BE2C (cell line): ENCODE data around the gene CCR7.

Experiments used
- DNase-seq: peaks from one replicate; pipeline ENCODE4 v3.0.0-alpha.2; 2020
- H3K27me3 ChIP-seq: fragments of 250-450 bp; sonication (Bioruptor Pico); 2 replicates; pipeline ENCODE4 v1.5.1; 2020; ENCODE audit warnings: mild to moderate bottlenecking
- H3K36me3 ChIP-seq: fragments of 250-450 bp; sonication (Bioruptor Pico); 2 replicates; pipeline ENCODE4 v1.5.1; 2020; ENCODE audit warnings: mild to moderate bottlenecking
- H3K4me1 ChIP-seq: fragments of 250-450 bp; sonication (Bioruptor Pico); 2 replicates; pipeline ENCODE4 v1.5.1; 2020
- H3K4me3 ChIP-seq: 2 replicates; pipeline ENCODE4 v1.5.1; 2011; ENCODE audit warnings: low read depth, low read length
- H3K9me3 ChIP-seq: fragments of 250-450 bp; sonication (Bioruptor Pico); 2 replicates; pipeline ENCODE4 v1.5.1; 2020
- TF ChIP-seq, protein P1 (sequence below): IDR thresholded peaks from 2 replicates; pipeline ENCODE4 v1.5.1; 2012; ENCODE audit warnings: mild to moderate bottlenecking, low read depth, low read length

Gene CCR7

GRCh38 chr17:40562838-40563219 lies 2.4 kb downstream of the CCR7 start:
- H3K4me1 ChIP-seq, result peaks cover 8% of the 10 kb centered on the region
- TF ChIP-seq, protein P1, sequence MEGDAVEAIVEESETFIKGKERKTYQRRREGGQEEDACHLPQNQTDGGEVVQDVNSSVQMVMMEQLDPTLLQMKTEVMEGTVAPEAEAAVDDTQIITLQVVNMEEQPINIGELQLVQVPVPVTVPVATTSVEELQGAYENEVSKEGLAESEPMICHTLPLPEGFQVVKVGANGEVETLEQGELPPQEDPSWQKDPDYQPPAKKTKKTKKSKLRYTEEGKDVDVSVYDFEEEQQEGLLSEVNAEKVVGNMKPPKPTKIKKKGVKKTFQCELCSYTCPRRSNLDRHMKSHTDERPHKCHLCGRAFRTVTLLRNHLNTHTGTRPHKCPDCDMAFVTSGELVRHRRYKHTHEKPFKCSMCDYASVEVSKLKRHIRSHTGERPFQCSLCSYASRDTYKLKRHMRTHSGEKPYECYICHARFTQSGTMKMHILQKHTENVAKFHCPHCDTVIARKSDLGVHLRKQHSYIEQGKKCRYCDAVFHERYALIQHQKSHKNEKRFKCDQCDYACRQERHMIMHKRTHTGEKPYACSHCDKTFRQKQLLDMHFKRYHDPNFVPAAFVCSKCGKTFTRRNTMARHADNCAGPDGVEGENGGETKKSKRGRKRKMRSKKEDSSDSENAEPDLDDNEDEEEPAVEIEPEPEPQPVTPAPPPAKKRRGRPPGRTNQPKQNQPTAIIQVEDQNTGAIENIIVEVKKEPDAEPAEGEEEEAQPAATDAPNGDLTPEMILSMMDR, result no peak
- no peak for DNase-seq
- peaks cover 19% of the 10 kb centered on the region; the same call in 1 of the 2 replicates for H3K27me3 ChIP-seq
- no peak overlapping the region for H3K4me3 ChIP-seq
- no peaks in the 10 kb centered on the region for H3K36me3 ChIP-seq
- H3K9me3 ChIP-seq, result no peaks in the 10 kb centered on the region

DNA sequence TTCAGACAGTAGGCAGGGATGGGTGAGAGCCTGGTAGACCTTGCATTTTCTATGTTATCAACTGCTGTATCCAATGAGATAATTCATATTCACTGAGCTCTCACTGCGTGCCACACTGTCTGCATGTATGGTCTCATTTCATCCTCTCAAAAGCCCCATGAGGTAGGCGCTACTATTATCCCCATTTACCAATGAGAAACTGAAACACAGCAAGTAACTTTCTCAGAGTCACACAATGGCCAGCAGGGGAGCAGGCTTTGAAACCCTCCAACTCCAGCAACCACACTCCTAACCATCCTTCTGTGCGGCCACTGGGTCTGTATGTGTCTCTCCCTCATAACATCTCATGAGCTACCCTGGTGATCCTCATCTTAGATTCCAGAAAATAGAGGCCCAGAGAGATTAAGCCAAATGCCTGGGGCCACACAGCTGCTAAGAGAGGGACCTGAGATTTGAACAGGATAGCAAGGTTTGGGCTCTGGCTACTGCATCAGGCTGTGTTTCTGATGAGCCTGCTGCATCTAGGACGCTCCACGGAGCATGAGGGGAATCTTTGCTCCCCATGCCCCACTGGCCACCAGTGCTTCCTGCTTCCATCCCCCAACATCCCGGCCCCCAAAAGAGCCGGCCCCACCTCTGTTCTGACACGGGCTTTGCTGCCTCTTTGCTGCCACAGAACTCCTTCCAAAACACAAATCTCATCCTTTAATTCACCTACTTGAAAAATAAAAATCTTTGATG lies 3.2 kb downstream of the CCR7 start:
- Histone ChIP-seq H3K9me3 (no peaks in the 10 kb centered on the region), H3K27me3 (peaks cover 16% of the 10 kb centered on the region; the same call in 1 of the 2 replicates), H3K4me3 (no peak overlapping the region), H3K36me3 (no peaks in the 10 kb centered on the region), H3K4me1 (peaks cover 16% of the 10 kb centered on the region)
- TF ChIP-seq, protein P1, result no peak
- DNase-seq, result no peak

DNA sequence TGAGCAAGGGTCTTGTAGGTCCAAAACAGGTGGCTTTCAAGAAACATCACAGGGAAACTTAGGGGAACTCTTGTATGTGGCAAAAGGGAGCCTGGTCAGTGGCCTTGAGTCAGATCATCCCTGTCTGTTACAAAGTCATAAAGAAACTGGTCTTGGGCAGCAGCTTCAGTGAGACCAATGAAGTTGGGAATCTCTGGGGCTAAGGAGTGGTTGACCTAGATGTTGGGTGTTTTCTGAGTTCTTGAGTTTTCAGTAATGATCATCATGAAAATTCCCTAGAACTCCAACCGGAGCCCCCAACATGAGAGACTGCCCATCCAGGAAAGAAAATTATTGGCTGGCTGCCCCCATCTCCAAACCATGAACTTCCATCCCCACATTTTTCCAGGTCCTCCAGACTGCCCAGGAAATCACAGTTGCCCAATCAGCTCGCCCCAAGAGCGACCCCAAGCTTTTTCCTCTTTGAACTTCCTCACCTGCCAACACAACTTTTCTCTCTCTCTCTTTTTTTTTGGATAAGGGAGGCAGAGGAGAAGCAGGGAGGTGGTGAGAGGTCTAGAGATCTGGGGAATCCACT lies 3.9 kb downstream of the CCR7 start:
- H3K4me1 ChIP-seq, result peaks cover 21% of the 10 kb centered on the region
- DNase-seq, result no peak
- H3K9me3 ChIP-seq, result no peaks in the 10 kb centered on the region
- H3K27me3 ChIP-seq, result peaks cover 16% of the 10 kb centered on the region; the same call in 1 of the 2 replicates
- no peaks in the 10 kb centered on the region for H3K36me3 ChIP-seq
- TF ChIP-seq, protein P1, result no peak
- no peak overlapping the region for H3K4me3 ChIP-seq

DNA sequence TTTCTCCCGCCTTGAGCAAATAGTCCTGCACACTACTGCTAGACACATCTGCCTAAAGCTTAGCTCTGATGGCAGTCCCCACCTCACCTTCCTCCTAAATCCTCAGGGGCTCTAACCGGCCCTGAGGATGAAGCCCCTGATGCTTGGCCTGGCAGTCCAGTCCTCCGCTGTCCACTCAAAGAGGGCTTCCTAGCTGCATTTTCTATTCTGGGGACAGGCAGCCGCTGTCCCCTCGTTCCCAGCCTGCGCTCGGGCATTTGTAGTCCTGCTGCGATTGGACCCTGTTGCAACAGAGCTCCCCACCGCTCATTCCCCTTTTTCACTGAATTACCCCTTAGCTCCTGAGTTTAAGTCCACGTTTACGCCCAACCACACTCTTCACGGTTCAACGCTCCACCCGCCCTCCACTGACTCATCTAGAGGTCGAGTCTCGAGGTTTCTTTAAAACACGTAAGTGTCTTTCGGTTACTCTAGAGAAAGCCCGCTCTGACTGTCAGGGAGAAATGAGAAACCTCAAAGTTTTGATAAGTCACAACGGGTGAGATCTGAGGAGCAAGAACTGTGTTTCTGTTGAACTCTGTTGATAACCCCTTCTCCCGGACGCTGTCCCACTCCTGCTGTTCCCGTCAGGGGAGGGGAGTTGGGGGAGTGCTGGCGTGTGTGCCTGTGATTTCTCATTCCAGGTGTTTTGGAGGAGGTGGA lies 4.5 kb downstream of the CCR7 start:
- Histone ChIP-seq H3K36me3 (no peaks in the 10 kb centered on the region), H3K4me3 (peak overlapping the region; percentile 30), H3K27me3 (peaks cover 16% of the 10 kb centered on the region; the same call in 1 of the 2 replicates), H3K4me1 (peaks cover 23% of the 10 kb centered on the region), H3K9me3 (no peaks in the 10 kb centered on the region)
- DNase-seq, result no peak
- TF ChIP-seq, protein P1, result no peak

DNA sequence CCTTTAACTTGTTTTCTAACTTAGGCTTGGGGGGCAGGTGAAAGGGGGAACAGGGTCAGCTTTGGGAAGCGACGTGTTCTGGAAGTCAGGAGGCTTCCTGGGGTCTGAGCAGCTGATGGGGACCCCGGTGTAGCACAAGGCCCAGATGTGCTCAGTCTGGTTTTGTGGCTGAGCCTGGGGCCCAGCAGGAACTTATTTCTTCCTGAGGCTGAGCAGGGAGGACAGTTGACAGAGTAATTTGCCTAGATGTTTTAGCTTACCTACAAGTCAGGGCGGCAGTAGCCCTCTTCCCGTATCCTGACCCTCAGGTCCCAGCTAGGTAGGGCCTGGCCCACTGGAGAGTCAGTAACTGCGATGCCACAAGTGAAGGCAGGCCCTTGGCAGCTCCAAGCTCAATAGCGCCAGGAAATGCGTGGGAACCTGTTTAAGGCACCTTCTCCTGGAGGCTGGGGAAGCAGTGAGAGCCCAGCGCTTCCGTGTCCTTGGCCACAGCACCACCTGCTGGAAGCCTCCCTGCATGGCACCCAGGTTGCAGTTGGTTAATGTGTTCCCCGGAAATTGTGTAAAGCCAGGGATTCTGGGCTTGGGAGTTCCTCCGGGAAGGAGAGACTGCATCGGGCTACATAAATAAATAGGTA lies 5.2 kb downstream of the CCR7 start:
- Histone ChIP-seq H3K27me3 (peaks cover 16% of the 10 kb centered on the region; the same call in 1 of the 2 replicates), H3K4me3 (peak overlapping the region; percentile 30), H3K9me3 (no peaks in the 10 kb centered on the region), H3K36me3 (no peaks in the 10 kb centered on the region), H3K4me1 (peaks cover 23% of the 10 kb centered on the region)
- peak; percentile 87 for DNase-seq
- TF ChIP-seq, protein P1, result peak; percentile 99
